Hepatocyte (in vitro differentiated cells): ENCODE data around the gene GP1BB. TPM values are rescaled to one million over a fixed set of nuclear protein-coding genes. Genes with fewer than 3 reads are reported as not detected.

Experiments
- DNase-seq: peaks from one replicate; pipeline ENCODE4 v3.0.0-alpha.2; 2016; ENCODE audit warnings: low spot score
- H2AFZ ChIP-seq: fragments of 200-600 bp; sonication (generic); 2 replicates; pipeline ENCODE4 v1.6.0; 2016; ENCODE audit warnings: antibody characterized with exemption, mild to moderate bottlenecking
- H3K27ac ChIP-seq: fragments of 200-600 bp; sonication (generic); 2 replicates; pipeline ENCODE4 v1.5.1; 2016; ENCODE audit warnings: mild to moderate bottlenecking
- H3K27me3 ChIP-seq: fragments of 200-600 bp; sonication (generic); 2 replicates; pipeline ENCODE4 v1.6.1; 2016
- H3K36me3 ChIP-seq: fragments of 200-600 bp; sonication (generic); replicated peaks from 2 replicates; pipeline ENCODE4 v1.5.1; 2016; ENCODE audit warnings: low read depth; ENCODE audit not compliant: insufficient read depth
- H3K4me1 ChIP-seq: fragments of 200-600 bp; sonication (generic); 2 replicates; pipeline ENCODE4 v1.5.1; 2016; ENCODE audit warnings: mild to moderate bottlenecking, moderate library complexity; ENCODE audit not compliant: insufficient read depth
- H3K4me2 ChIP-seq: fragments of 200-600 bp; sonication (generic); 2 replicates; pipeline ENCODE4 v1.6.0; 2016
- H3K4me3 ChIP-seq: fragments of 200-600 bp; sonication (generic); 2 replicates; pipeline ENCODE4 v1.5.1; 2016; ENCODE audit warnings: mild to moderate bottlenecking
- H3K79me2 ChIP-seq: fragments of 200-600 bp; sonication (generic); 2 replicates; pipeline ENCODE4 v1.6.0; 2017; ENCODE audit warnings: mild to moderate bottlenecking
- H3K9me2 ChIP-seq: fragments of 200-600 bp; sonication (generic); replicated peaks from 2 replicates; pipeline ENCODE4 v1.6.0; 2017; ENCODE audit warnings: mild to moderate bottlenecking; ENCODE audit not compliant: insufficient read depth
- H3K9me3 ChIP-seq: fragments of 200-600 bp; sonication (generic); 2 replicates; pipeline ENCODE4 v1.5.1; 2016; ENCODE audit warnings: low read depth, mild to moderate bottlenecking
- H4K20me1 ChIP-seq: fragments of 200-600 bp; sonication (generic); 2 replicates; pipeline ENCODE4 v1.6.0; 2016; ENCODE audit warnings: mild to moderate bottlenecking; ENCODE audit not compliant: insufficient read depth, poor library complexity, severe bottlenecking
- EZH2 ChIP-seq: fragments of 200-600 bp; sonication (generic); IDR thresholded peaks from 2 replicates; pipeline ENCODE4 v1.6.1; 2016; ENCODE audit warnings: antibody characterized with exemption, mild to moderate bottlenecking, borderline replicate concordance
- EZH2phosphoT487 ChIP-seq: fragments of 200-600 bp; sonication (generic); IDR thresholded peaks from one replicate; pipeline ENCODE4 v1.6.1; 2018; ENCODE audit warnings: antibody characterized with exemption, mild to moderate bottlenecking, low read depth, moderate library complexity; ENCODE audit not compliant: unreplicated experiment, severe bottlenecking
- WGBS: methylation state at CpG from one replicate; pipeline ENCODE4 v1.1.6; 2016; ENCODE audit warnings: low lambda C conversion rate; ENCODE audit errors: missing lambda C conversion rate; 5-methylcytosine and 5-hydroxymethylcytosine counted together
- polyA plus RNA-seq: library from polyadenylated mRNA; unstranded; fragments of >200 nt; fragmentation: Nextera tagmentation; extraction: Ambion mirVana; gene quantifications from 2 replicates; pipeline ENCODE4 v1.2.1, GENCODE V29; 2016
- total RNA-seq: library from RNA; depleted of rRNA; stranded (reverse); fragments of >200 nt; gene quantifications from 2 replicates; pipeline ENCODE4 v1.2.3, GENCODE V29; 2014
- TF ChIP-seq, protein P1 (sequence below): fragments of 200-600 bp; sonication (generic); IDR thresholded peaks from 2 replicates; pipeline ENCODE4 v1.5.1; 2016; ENCODE audit warnings: antibody characterized with exemption, mild to moderate bottlenecking; ENCODE audit not compliant: poor library complexity

The GP1BB gene
- total and polyA plus RNA-seq, 2 experiments from 2014 or later, result 2.5 to 2.8 TPM

DNA sequence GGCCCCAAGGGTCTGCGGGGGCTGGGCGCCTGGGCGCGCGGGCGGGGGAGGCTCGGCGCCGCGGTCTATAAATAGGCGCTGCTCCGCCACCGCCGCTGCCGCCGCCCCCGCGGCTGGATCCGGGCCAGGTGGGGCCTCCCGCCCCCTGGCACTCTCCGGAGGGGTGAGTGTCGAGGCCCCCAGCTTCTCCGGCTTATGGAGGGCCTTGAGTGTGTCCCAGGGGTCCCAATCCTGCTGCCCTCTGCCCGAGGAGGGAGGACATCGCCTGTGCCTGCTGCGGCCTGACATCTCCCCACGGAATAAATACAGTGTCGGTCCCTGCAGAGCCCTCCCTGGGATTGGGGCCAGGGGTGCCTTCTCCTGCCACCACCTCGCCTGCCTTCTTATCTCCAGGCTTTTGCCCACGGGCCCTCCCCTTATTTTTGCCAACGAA, 4.3 kb upstream of the GP1BB start:
- Histone ChIP-seq H3K4me3 (no peak overlapping the region), H3K4me1 (peaks cover 24% of the 10 kb centered on the region), H3K9me2 (no peaks in the 10 kb centered on the region), H3K27me3 (peaks cover 72% of the 10 kb centered on the region), H3K79me2 (no peaks in the 10 kb centered on the region), H4K20me1 (peaks cover 5% of the 10 kb centered on the region), H3K27ac (no peak overlapping the region), H3K4me2 (peak overlapping the region; percentile 95), H2AFZ (no peak overlapping the region), H3K9me3 (no peaks in the 10 kb centered on the region), H3K36me3 (no peaks in the 10 kb centered on the region)
- no peak for DNase-seq
- 56% methylated on average over 9 of the region's 31 CpGs for WGBS
- TF ChIP-seq, protein P1, sequence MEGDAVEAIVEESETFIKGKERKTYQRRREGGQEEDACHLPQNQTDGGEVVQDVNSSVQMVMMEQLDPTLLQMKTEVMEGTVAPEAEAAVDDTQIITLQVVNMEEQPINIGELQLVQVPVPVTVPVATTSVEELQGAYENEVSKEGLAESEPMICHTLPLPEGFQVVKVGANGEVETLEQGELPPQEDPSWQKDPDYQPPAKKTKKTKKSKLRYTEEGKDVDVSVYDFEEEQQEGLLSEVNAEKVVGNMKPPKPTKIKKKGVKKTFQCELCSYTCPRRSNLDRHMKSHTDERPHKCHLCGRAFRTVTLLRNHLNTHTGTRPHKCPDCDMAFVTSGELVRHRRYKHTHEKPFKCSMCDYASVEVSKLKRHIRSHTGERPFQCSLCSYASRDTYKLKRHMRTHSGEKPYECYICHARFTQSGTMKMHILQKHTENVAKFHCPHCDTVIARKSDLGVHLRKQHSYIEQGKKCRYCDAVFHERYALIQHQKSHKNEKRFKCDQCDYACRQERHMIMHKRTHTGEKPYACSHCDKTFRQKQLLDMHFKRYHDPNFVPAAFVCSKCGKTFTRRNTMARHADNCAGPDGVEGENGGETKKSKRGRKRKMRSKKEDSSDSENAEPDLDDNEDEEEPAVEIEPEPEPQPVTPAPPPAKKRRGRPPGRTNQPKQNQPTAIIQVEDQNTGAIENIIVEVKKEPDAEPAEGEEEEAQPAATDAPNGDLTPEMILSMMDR, result no peak
- TF ChIP-seq EZH2phosphoT487 (no peak), EZH2 (no peak)

DNA sequence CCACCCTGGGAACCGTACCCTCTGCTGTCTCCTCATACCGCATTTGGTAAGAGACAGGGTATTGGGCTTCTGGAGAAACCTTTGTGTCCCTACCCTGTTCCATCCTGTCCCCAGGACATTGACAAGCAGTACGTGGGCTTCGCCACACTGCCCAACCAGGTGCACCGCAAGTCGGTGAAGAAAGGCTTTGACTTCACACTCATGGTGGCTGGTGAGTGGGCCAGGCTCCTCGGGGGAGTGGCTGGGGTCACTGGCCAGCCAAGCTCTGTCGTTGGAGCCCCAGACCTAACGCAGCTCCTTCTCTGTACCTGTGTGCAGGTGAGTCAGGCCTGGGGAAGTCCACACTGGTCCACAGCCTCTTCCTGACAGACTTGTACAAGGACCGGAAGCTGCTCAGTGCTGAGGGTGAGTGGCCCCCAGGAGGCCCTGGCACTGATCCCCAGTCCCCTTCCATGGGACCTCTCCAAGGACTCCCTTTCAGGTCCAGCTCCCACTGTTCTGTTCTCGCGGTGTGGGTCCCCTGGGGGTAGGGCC, 3.8 kb upstream of the GP1BB start:
- no peaks in the 10 kb centered on the region for H3K36me3 ChIP-seq
- no peaks in the 10 kb centered on the region for H3K9me2 ChIP-seq
- no peak overlapping the region for H2AFZ ChIP-seq
- no peaks in the 10 kb centered on the region for H3K9me3 ChIP-seq
- H3K4me1 ChIP-seq, result peaks cover 24% of the 10 kb centered on the region
- no peak overlapping the region for H3K27ac ChIP-seq
- H3K4me2 ChIP-seq, result peak overlapping the region; percentile 95
- WGBS, result 93% methylated on average over 12 of the region's 12 CpGs
- peaks cover 5% of the 10 kb centered on the region for H4K20me1 ChIP-seq
- no peaks in the 10 kb centered on the region for H3K79me2 ChIP-seq
- no peak overlapping the region for H3K4me3 ChIP-seq
- TF ChIP-seq EZH2phosphoT487 (no peak), EZH2 (no peak)
- TF ChIP-seq, protein P1, result no peak
- peaks cover 76% of the 10 kb centered on the region for H3K27me3 ChIP-seq
- DNase-seq, result no peak

DNA sequence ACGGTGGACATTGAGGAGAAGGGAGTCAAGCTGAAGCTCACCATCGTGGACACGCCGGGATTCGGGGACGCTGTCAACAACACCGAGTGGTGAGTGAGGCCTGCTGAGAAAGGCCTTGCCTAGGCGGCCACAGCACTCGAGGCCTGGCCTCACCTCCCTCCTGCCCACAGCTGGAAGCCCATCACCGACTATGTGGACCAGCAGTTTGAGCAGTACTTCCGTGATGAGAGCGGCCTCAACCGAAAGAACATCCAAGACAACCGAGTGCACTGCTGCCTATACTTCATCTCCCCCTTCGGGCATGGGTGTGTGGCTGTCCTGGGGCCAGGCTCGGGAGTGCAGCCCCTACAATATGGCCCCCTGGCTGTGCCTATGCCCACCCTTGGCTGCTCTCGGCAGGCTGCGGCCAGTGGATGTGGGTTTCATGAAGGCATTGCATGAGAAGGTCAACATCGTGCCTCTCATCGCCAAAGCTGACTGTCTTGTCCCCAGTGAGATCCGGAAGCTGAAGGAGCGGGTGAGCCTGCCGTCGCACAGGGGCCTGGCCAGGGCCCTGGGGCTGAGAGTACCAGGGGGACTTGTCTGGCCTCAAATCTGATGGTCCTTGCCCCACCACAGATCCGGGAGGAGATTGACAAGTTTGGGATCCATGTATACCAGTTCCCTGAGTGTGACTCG, 3.0 kb upstream of the GP1BB start:
- 92% methylated on average over 25 of the region's 26 CpGs for WGBS
- no peak overlapping the region for H3K27ac ChIP-seq
- H3K4me1 ChIP-seq, result peaks cover 24% of the 10 kb centered on the region
- no peak overlapping the region for H2AFZ ChIP-seq
- H3K4me3 ChIP-seq, result no peak overlapping the region
- no peaks in the 10 kb centered on the region for H3K9me3 ChIP-seq
- peaks cover 5% of the 10 kb centered on the region for H4K20me1 ChIP-seq
- no peak for DNase-seq
- H3K27me3 ChIP-seq, result peaks cover 76% of the 10 kb centered on the region
- no peaks in the 10 kb centered on the region for H3K9me2 ChIP-seq
- TF ChIP-seq EZH2phosphoT487, result no peak
- TF ChIP-seq, protein P1, result no peak
- no peak for TF ChIP-seq EZH2
- H3K4me2 ChIP-seq, result no peak overlapping the region
- H3K36me3 ChIP-seq, result no peaks in the 10 kb centered on the region
- H3K79me2 ChIP-seq, result no peaks in the 10 kb centered on the region
